GM21723 (cell line): Measurements from ENCODE around the gene SLAMF9.

ENCODE experiments used
- ATAC-seq: cut with Tn5 transposase; IDR thresholded peaks from one replicate; pipeline ENCODE4 v1.9.1; 2021; ENCODE audit warnings: mild to moderate bottlenecking, moderate library complexity; ENCODE audit not compliant: unreplicated experiment

Gene SLAMF9

GRCh38 chr1:159953536-159954515, at the start of gene SLAMF9:
Gene SLAMF9, minus strand, starts transcription at chr1:159954237. Its CDS starts 100 bp downstream, at chr1:159954137.
- no peak for ATAC-seq

GRCh38 chr1:160001440-160001839, 47.4 kb upstream of the SLAMF9 start:
- ATAC-seq: no peak

GRCh38 chr1:159999204-159999603, 45.2 kb upstream of the SLAMF9 start:
- no peak for ATAC-seq

- no peak for ATAC-seq
Measured at GRCh38 chr1:159996653-159997052, 42.6 kb upstream of the SLAMF9 start.

- ATAC-seq: no peak
Measured at GRCh38 chr1:159994896-159995295, 40.9 kb upstream of the SLAMF9 start.

- no peak for ATAC-seq
Measured at GRCh38 chr1:159993911-159994310, 39.9 kb upstream of the SLAMF9 start.

GRCh38 chr1:159992161-159992560, 38.1 kb upstream of the SLAMF9 start:
- no peak for ATAC-seq

- ATAC-seq: no peak
Measured at GRCh38 chr1:159991513-159991912, 37.5 kb upstream of the SLAMF9 start.

GRCh38 chr1:159990005-159990404, 36.0 kb upstream of the SLAMF9 start:
- no peak for ATAC-seq

GRCh38 chr1:159989581-159989980, 35.5 kb upstream of the SLAMF9 start:
- ATAC-seq: no peak

- no peak for ATAC-seq
Measured at GRCh38 chr1:159988006-159988405, 34.0 kb upstream of the SLAMF9 start.

- ATAC-seq: no peak
Measured at GRCh38 chr1:159987186-159987585, 33.1 kb upstream of the SLAMF9 start.

- no peak for ATAC-seq
Measured at GRCh38 chr1:159986531-159986930, 32.5 kb upstream of the SLAMF9 start.

GRCh38 chr1:159986093-159986492, 32.1 kb upstream of the SLAMF9 start:
- ATAC-seq: no peak

GRCh38 chr1:159985473-159985872, 31.4 kb upstream of the SLAMF9 start:
- no peak for ATAC-seq

- no peak for ATAC-seq
Measured at GRCh38 chr1:159983681-159984080, 29.6 kb upstream of the SLAMF9 start.

- ATAC-seq: no peak
Measured at GRCh38 chr1:159982280-159982679, 28.2 kb upstream of the SLAMF9 start.

- no peak for ATAC-seq
Measured at GRCh38 chr1:159981351-159982055, 27.5 kb upstream of the SLAMF9 start.

- no peak for ATAC-seq
Measured at GRCh38 chr1:159980786-159981185, 26.7 kb upstream of the SLAMF9 start.

GRCh38 chr1:159980076-159980475, 26.0 kb upstream of the SLAMF9 start:
- ATAC-seq: no peak

GRCh38 chr1:159979257-159979656, 25.2 kb upstream of the SLAMF9 start:
- ATAC-seq: no peak

GRCh38 chr1:159978107-159978398, 24.0 kb upstream of the SLAMF9 start:
- ATAC-seq: no peak
